Stimulated activated CD4-positive, alpha-beta T cell treated with anti-CD3 and anti-CD28 coated beads, Interleukin-2, amount 100 ng/mL, for 24 hours (primary cell): ENCODE measurements around the gene AADACL4.

Experiments used
- DNase-seq, 2 donors: peaks; one replicate each; pipeline ENCODE4 v3.0.0-alpha.2; 2020

Gene AADACL4

GRCh38 chr1:12714710-12715475 lies 71.0 kb downstream of the AADACL4 start:
- no peak for DNase-seq

GRCh38 chr1:12715896-12716437 lies 72.1 kb downstream of the AADACL4 start, which contains the start of gene AADACL3:
TSS of gene AADACL3 (plus strand) at chr1:12716110. CDS start at chr1:12716177, 67 bp downstream.
- no peak for DNase-seq
